CD4-positive, alpha-beta T cell (primary cell): ENCODE results near the gene ANO10. TPM values are rescaled to one million over a fixed set of nuclear protein-coding genes. Genes with fewer than 3 reads are reported as not detected.

Experiments used
- ATAC-seq: fragments of 200-7000 bp; cut with Tn5 transposase; one replicate; pipeline ENCODE4 v1.10.0; 2022; ENCODE audit warnings: mild to moderate bottlenecking; ENCODE audit not compliant: poor library complexity
- CTCF ChIA-PET: fragments of 350-600 bp; sonication (Branson Sonifier 250); formaldehyde crosslinking; loops from one replicate; lab custom pipeline; 2021; ENCODE audit warnings: antibody characterized with exemption, inconsistent platforms; lab: Charles Lee
- POLR2A ChIA-PET: fragments of 350-600 bp; sonication (Branson Sonifier 250); formaldehyde crosslinking; loops from one replicate; lab custom pipeline; 2021; ENCODE audit warnings: antibody characterized with exemption, inconsistent platforms; lab: Charles Lee
- DNase-seq, 14 experiments: peaks; one replicate each; pipeline ENCODE4 v3.0.0-alpha.2; 2013 to 2020; ENCODE audit warnings: mixed read lengths in 2 of 14
- H3K27ac ChIP-seq, 2 donors: one replicate each; pipeline versions ENCODE4 v1.5.1 to v1.7.0; 2013; ENCODE audit warnings: low read length in 2 of 2, low read depth in 1 of 2, mild to moderate bottlenecking in 1 of 2
- H3K27me3 ChIP-seq, 2 experiments: 1 replicate in 1 of 2; 2 replicates in 1 of 2; pipeline versions ENCODE4 v1.6.1 to v1.7.0; 2013; ENCODE audit warnings: low read length in 2 of 2, control low read depth in 1 of 2, mild to moderate bottlenecking in 1 of 2, moderate library complexity in 1 of 2; ENCODE audit not compliant: insufficient read depth in 2 of 2, control insufficient read depth in 1 of 2
- H3K36me3 ChIP-seq: one replicate; pipeline ENCODE4 v1.6.1; 2013; ENCODE audit warnings: low read length, control low read depth; ENCODE audit not compliant: insufficient read depth
- H3K4me1 ChIP-seq: one replicate; pipeline ENCODE4 v1.6.1; 2013; ENCODE audit warnings: low read length, control low read depth; ENCODE audit not compliant: insufficient read depth
- H3K4me3 ChIP-seq: one replicate; pipeline ENCODE4 v1.5.1; 2013; ENCODE audit warnings: mild to moderate bottlenecking, low read length, moderate library complexity
- H3K9me3 ChIP-seq, 2 experiments: 1 replicate in 1 of 2; 2 replicates in 1 of 2; pipeline versions ENCODE4 v1.6.1 to v1.7.0; 2013; ENCODE audit warnings: low read length in 2 of 2, mild to moderate bottlenecking in 2 of 2, control low read depth in 1 of 2, moderate library complexity in 1 of 2; ENCODE audit not compliant: control insufficient read depth in 1 of 2, insufficient read depth in 1 of 2
- H3K27ac Mint-ChIP-seq: one replicate; pipeline ENCODE4 v1.8.0; 2020; ENCODE audit warnings: mixed read lengths
- H3K27me3 Mint-ChIP-seq: one replicate; pipeline ENCODE4 v1.8.0; 2021; ENCODE audit warnings: mixed read lengths
- H3K36me3 Mint-ChIP-seq: one replicate; pipeline ENCODE4 v1.8.0; 2021; ENCODE audit warnings: low read depth, mixed read lengths
- H3K4me1 Mint-ChIP-seq: one replicate; pipeline ENCODE4 v1.8.0; 2021; ENCODE audit warnings: low read depth, mixed read lengths
- H3K4me3 Mint-ChIP-seq: one replicate; pipeline ENCODE4 v1.8.0; 2020; ENCODE audit warnings: mild to moderate bottlenecking, mixed read lengths
- H3K9me3 Mint-ChIP-seq: one replicate; pipeline ENCODE4 v1.8.0; 2020; ENCODE audit warnings: mixed read lengths
- intact Hi-C, 2 experiments: fragments of 100-400 bp; cut with DNase I in 1 of 2; cut with micrococcal nuclease in 1 of 2; formaldehyde crosslinking; loops; one replicate each; pipeline versions ENCODE4 v1.15.1 to v1.9.0; 2023 to 2025; cut with DNase I, micrococcal nuclease
- total RNA-seq, 174 experiments: library from RNA in 2 of 174; stranded (reverse) in 2 of 174; gene quantifications; one replicate each; pipeline ENCODE4 v1.2.3 and lab custom pipeline; 2021 to 2026
- TF ChIP-seq, protein P1 (sequence below): fragments of 200-600 bp; IDR thresholded peaks from one replicate; pipeline ENCODE4 v1.8.0; 2022; ENCODE audit warnings: antibody characterized with exemption, mild to moderate bottlenecking

ANO10 gene
- total RNA-seq, 2 experiments from 2014 or later: 6.9 to 8.0 TPM

DNA sequence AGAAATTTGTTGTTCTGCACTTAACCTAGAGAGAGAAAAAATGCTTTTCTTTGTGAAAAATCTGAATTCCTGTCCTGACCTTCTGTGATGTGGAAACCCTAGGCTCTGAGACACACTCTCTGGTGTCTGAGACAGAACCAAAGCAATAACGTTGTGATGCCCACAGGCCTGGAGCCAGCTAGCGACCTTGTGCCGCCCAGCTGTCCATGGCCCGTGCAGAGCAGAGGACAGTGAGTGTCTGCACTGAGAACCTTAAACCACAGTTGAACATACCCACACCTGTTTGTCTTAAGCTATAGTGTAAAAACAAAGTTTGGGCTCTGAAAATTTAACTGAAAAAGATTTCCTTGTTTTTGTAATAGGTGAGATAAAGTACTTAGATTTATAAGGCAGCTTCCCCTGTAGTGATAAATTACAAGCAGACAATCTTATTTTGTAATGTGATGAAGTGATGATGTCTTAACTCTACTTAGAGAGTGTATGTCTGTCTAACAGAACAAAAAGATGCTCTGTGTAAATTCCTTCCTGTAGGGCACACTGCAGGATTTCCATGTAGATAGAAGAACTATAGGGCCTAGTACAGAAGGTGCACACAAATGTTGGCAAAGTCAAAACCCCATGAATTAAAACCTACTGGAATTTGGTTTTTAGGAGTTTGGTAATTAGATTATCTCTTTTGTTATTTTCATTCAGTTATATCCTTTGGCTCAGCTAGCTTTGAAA, 272.8 kb downstream of the ANO10 start:
- ChIA-PET POLR2A (interaction anchor here (0.7 to 5.2 kb wide), 4 partner anchors 22 to 278 kb away, joined by 3 to 69 read pairs (median 10); partner anchors contain the start of gene SNRK), CTCF (interaction anchor here (1.6 kb wide), 1 partner anchor 29 kb away, joined by 4 read pairs; no protein-coding TSS in a partner anchor)
- peaks cover 79% of the 10 kb centered on the region for H3K4me1 Mint-ChIP-seq
- H3K4me3 Mint-ChIP-seq: peak overlapping the region; percentile 59
- Histone ChIP-seq H3K27ac (no peak overlapping the region), H3K9me3 (peaks cover 8 to 25% of the 10 kb centered on the region in 2 experiments), H3K27me3 (no peaks in the 10 kb centered on the region), H3K36me3 (peaks cover 64% of the 10 kb centered on the region), H3K4me3 (no peak overlapping the region), H3K4me1 (peaks cover 50% of the 10 kb centered on the region)
- peaks cover 100% of the 10 kb centered on the region for H3K36me3 Mint-ChIP-seq
- H3K27ac Mint-ChIP-seq: peak overlapping the region; percentile 96
- TF ChIP-seq, protein P1, sequence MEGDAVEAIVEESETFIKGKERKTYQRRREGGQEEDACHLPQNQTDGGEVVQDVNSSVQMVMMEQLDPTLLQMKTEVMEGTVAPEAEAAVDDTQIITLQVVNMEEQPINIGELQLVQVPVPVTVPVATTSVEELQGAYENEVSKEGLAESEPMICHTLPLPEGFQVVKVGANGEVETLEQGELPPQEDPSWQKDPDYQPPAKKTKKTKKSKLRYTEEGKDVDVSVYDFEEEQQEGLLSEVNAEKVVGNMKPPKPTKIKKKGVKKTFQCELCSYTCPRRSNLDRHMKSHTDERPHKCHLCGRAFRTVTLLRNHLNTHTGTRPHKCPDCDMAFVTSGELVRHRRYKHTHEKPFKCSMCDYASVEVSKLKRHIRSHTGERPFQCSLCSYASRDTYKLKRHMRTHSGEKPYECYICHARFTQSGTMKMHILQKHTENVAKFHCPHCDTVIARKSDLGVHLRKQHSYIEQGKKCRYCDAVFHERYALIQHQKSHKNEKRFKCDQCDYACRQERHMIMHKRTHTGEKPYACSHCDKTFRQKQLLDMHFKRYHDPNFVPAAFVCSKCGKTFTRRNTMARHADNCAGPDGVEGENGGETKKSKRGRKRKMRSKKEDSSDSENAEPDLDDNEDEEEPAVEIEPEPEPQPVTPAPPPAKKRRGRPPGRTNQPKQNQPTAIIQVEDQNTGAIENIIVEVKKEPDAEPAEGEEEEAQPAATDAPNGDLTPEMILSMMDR: no peak
- no peak for ATAC-seq
- no peak for DNase-seq
- H3K27me3 Mint-ChIP-seq: no peaks in the 10 kb centered on the region
- intact Hi-C loops: loop anchor here in 1 of 2 experiments (5.0 kb wide), 1 partner anchor 38 kb away; no protein-coding TSS in a partner anchor
- H3K9me3 Mint-ChIP-seq: peaks cover 18% of the 10 kb centered on the region

DNA sequence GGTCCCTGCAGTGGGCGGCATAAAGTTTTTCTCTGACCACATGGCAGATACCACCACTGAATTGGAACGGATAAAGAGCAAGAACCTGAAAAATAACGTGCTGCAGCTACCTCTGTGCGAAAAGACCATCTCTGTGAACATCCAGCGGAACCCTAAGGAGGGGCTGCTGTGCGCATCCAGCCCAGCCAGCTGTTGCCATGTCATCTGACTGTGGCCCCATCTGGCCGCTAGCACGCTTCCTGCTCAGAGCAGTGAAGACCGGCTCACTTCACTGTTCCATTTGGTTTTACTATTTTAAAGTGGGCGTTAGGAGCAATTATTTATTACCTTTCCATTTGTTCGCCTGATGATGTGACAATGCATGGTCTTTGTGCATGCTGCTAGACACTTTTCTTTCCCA, 273.5 kb downstream of the ANO10 start:
- DNase-seq: no peak
- Mint-ChIP-seq H3K27me3 (no peaks in the 10 kb centered on the region), H3K27ac (peak overlapping the region; percentile 96), H3K4me1 (peaks cover 86% of the 10 kb centered on the region), H3K36me3 (peaks cover 100% of the 10 kb centered on the region), H3K9me3 (peaks cover 18% of the 10 kb centered on the region), H3K4me3 (peak overlapping the region; percentile 59)
- POLR2A ChIA-PET: interaction anchor here (0.6 to 5.2 kb wide), 7 partner anchors 21 to 279 kb away, joined by 3 to 69 read pairs (median 11); partner anchors contain the start of gene SNRK
- peaks cover 70% of the 10 kb centered on the region for H3K36me3 ChIP-seq
- no peaks in the 10 kb centered on the region for H3K27me3 ChIP-seq
- CTCF ChIA-PET: interaction anchor here (1.6 kb wide), 1 partner anchor 30 kb away, joined by 4 read pairs; no protein-coding TSS in a partner anchor
- H3K27ac ChIP-seq: no peak overlapping the region
- H3K4me1 ChIP-seq: peaks cover 57% of the 10 kb centered on the region
- intact Hi-C loops: loop anchor here in 1 of 2 experiments (5.0 kb wide), 1 partner anchor 39 kb away; no protein-coding TSS in a partner anchor
- TF ChIP-seq, protein P1: no peak
- H3K9me3 ChIP-seq: peaks cover 5 to 19% of the 10 kb centered on the region in 2 experiments
- ATAC-seq: no peak
- H3K4me3 ChIP-seq: no peak overlapping the region

DNA sequence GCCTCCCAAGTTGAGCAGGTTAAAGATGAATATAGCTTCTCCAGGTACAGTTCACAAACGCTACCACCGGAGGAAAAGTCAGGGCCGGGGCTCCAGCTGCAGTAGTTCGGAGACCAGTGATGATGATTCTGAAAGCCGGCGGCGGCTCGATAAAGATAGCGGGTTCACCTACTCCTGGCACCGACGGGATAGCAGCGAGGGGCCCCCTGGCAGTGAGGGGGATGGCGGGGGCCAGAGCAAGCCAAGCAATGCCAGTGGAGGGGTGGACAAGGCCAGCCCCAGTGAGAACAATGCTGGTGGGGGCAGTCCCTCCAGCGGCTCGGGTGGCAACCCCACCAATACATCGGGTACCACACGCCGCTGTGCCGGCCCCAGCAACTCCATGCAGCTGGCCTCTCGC, 274.0 kb downstream of the ANO10 start:
- Histone ChIP-seq H3K9me3 (peaks cover 5 to 13% of the 10 kb centered on the region in 2 experiments), H3K4me3 (no peak overlapping the region), H3K27me3 (no peaks in the 10 kb centered on the region), H3K36me3 (peaks cover 76% of the 10 kb centered on the region), H3K4me1 (peaks cover 60% of the 10 kb centered on the region), H3K27ac (peak overlapping the region; percentile 8 to 15)
- H3K36me3 Mint-ChIP-seq: peaks cover 100% of the 10 kb centered on the region
- TF ChIP-seq, protein P1: no peak
- DNase-seq (no peak), ATAC-seq (no peak)
- CTCF ChIA-PET: interaction anchor here (1.6 kb wide), 1 partner anchor 30 kb away, joined by 4 read pairs; no protein-coding TSS in a partner anchor
- H3K4me3 Mint-ChIP-seq: peak overlapping the region; percentile 54
- H3K27ac Mint-ChIP-seq: peak overlapping the region; percentile 96
- POLR2A ChIA-PET: interaction anchor here (0.6 to 5.2 kb wide), 12 partner anchors 8 to 324 kb away, joined by 3 to 69 read pairs (median 8); partner anchors contain the start of gene SNRK
- H3K27me3 Mint-ChIP-seq: no peaks in the 10 kb centered on the region
- H3K4me1 Mint-ChIP-seq: peaks cover 91% of the 10 kb centered on the region
- H3K9me3 Mint-ChIP-seq: peaks cover 16% of the 10 kb centered on the region
- intact Hi-C loops: loop anchor here in 1 of 2 experiments (2.0 to 5.0 kb wide), 3 partner anchors 40 to 61 kb away; partner anchors contain the start of gene SNRK
